ENCODE data around the gene TTC21A. TPM values are rescaled to one million over a fixed set of nuclear protein-coding genes. Genes with fewer than 3 reads are reported as not detected.

The TTC21A gene
- total RNA-seq, 4 donors from 2014 or later: 2.8 to 16.3 (median 6.1) TPM

- Histone ChIP-seq H3K4me3 (no peak overlapping the region), H3K27ac (peak overlapping the region in 1 of 2 donors; percentile 9), H3K4me1 (no peaks in the 10 kb centered on the region), H3K27me3 (no peaks in the 10 kb centered on the region), H3K9me3 (no peaks in the 10 kb centered on the region), H3K36me3 (no peaks in the 10 kb centered on the region)
- intact Hi-C loops (cut with DNase I; ENCODE audit: low total_unique reads): no loop called here
- TF ChIP-seq CTCF (IDR thresholded peaks at IDR 0.05): no peak
- TF ChIP-seq POLR2A (IDR thresholded peaks at IDR 0.05): no peak
- DNase-seq: no peak
These were observed 24.9 kb downstream of the TTC21A start for GRCh38 chr3:39132096-39133092.

DNA sequence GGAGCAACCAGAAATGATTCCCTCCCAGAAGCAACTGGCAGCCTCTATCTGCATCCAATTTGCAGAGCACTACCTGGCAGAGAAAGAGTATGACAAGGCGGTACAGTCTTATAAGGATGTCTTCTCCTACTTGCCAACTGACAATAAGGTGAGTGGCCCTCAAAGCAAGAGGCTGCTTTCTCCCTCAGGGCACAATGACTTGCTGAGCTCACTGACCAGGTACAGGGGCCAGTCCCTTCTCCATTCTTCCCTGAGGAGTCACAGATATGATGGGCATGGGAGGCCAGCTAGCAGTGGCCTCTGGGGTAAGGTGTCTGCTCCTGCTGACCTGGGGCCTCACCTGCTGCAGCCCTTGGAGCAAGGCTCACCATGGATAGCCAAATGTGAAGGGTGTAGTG is 25.6 kb downstream of the TTC21A start:
- Histone ChIP-seq H3K9me3 (no peaks in the 10 kb centered on the region), H3K4me3 (no peak overlapping the region), H3K27me3 (no peaks in the 10 kb centered on the region), H3K4me1 (no peaks in the 10 kb centered on the region), H3K27ac (no peak overlapping the region), H3K36me3 (no peaks in the 10 kb centered on the region)
- DNase-seq: no peak
- TF ChIP-seq POLR2A (IDR thresholded peaks at IDR 0.05) (no peak), CTCF (IDR thresholded peaks at IDR 0.05) (no peak)
- intact Hi-C loops (cut with DNase I; ENCODE audit: low total_unique reads): no loop called here

- TF ChIP-seq POLR2A (IDR thresholded peaks at IDR 0.05) (no peak), CTCF (IDR thresholded peaks at IDR 0.05) (no peak)
- no peaks in the 10 kb centered on the region for H3K27me3 ChIP-seq
- no peak for DNase-seq
- H3K9me3 ChIP-seq: no peaks in the 10 kb centered on the region
- no peaks in the 10 kb centered on the region for H3K4me1 ChIP-seq
- no peak overlapping the region for H3K27ac ChIP-seq
- H3K4me3 ChIP-seq: no peak overlapping the region
- no peaks in the 10 kb centered on the region for H3K36me3 ChIP-seq
- intact Hi-C loops (cut with DNase I; ENCODE audit: low total_unique reads): no loop called here
These were observed 26.3 kb downstream of the TTC21A start for GRCh38 chr3:39133822-39134221.

DNA sequence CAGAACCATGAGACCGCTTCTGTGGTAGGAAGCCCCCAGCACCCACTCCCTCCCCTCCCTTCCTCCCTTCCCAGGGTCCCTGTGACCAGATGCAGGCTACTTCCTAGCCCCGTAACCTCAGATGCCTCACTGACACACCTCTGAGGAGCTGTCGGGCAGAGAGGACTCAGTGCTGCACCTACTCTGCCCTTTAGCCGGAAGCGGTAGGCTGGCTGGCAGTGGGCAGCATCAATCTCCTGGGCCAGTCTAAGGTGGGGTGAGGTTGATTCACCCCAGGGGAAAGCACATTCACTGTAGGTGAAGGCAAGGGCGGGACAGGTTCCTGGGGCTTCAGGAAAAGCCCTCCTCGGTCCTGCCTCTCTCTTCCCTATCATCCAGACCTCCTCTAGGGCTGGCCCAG is 26.8 kb downstream of the TTC21A start:
- TF ChIP-seq POLR2A (IDR thresholded peaks at IDR 0.05) (no peak), CTCF (IDR thresholded peaks at IDR 0.05) (no peak)
- H3K4me1 ChIP-seq: no peaks in the 10 kb centered on the region
- intact Hi-C loops (cut with DNase I; ENCODE audit: low total_unique reads): no loop called here
- no peak overlapping the region for H3K4me3 ChIP-seq
- no peak for DNase-seq
- H3K27me3 ChIP-seq: no peaks in the 10 kb centered on the region
- no peak overlapping the region for H3K27ac ChIP-seq
- no peaks in the 10 kb centered on the region for H3K9me3 ChIP-seq
- H3K36me3 ChIP-seq: no peaks in the 10 kb centered on the region

DNA sequence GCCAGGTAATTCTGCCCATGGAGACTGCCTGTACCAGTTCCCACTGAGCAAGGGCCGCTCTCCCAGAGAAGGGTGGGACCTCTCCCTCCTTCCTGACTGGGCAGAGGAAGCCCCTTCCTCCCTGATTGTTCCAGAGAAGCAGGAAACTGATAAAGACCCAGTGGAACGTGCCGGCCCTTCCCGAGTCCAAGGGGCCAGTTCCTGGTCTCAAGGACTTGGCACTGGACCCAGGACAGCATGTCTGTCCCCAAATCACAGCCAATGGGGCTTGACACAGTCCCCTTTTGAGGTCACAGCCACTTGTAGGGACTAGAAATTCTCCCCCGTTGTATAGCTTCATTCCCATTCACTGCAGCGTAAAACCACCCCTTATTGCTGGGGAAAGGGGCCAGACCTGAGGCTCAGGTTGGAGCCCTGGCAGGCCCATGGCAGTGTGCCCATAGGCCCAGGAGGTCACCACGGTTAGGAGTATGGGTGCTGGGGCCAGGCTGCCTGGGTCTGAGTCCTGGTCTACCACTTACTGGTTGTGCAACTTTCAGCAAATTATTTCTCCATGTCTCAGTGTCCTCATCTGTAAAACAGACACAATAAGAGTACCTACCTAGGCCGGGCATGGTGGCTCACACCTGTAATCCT is 27.8 kb downstream of the TTC21A start:
- no peaks in the 10 kb centered on the region for H3K27me3 ChIP-seq
- no peak overlapping the region for H3K4me3 ChIP-seq
- intact Hi-C loops (cut with DNase I; ENCODE audit: low total_unique reads): no loop called here
- no peaks in the 10 kb centered on the region for H3K36me3 ChIP-seq
- no peaks in the 10 kb centered on the region for H3K4me1 ChIP-seq
- no peak for TF ChIP-seq CTCF (IDR thresholded peaks at IDR 0.05)
- no peak for TF ChIP-seq POLR2A (IDR thresholded peaks at IDR 0.05)
- peak overlapping the region in 1 of 2 donors; percentile 31 for H3K27ac ChIP-seq
- H3K9me3 ChIP-seq: no peaks in the 10 kb centered on the region
- DNase-seq: peak in 1 of 2 donors; percentile 56
